Heart left ventricle (tissue), 16 donors: ENCODE measurements around the gene AHSG. TPM values are rescaled to one million over a fixed set of nuclear protein-coding genes. Genes with fewer than 3 reads are reported as not detected.

ENCODE experiments used
- ATAC-seq, 4 donors: fragments of 200-7000 bp; cut with Tn5 transposase; one replicate each; pipeline ENCODE4 v1.9.1; 2020 to 2022; ENCODE audit warnings: moderate library complexity in 4 of 4, mild to moderate bottlenecking in 3 of 4, moderate number of reproducible peaks in 1 of 4
- DNase-seq, 5 donors: peaks; one replicate each; pipeline ENCODE4 v3.0.0-alpha.2; 2020
- H3K27ac ChIP-seq, 12 donors: fragments of 200-600 bp; sonication (generic) in 4 of 12; one replicate each; pipeline versions ENCODE4 v1.5.0 to v1.8.0; 2016 to 2022; ENCODE audit warnings: mild to moderate bottlenecking in 2 of 12
- H3K27me3 ChIP-seq, 9 donors: fragments of 200-600 bp; sonication (generic) in 2 of 9; one replicate each; pipeline versions ENCODE4 v1.5.1 to v1.8.0; 2016 to 2022; ENCODE audit warnings: mild to moderate bottlenecking in 3 of 9
- H3K36me3 ChIP-seq, 9 donors: fragments of 200-600 bp; sonication (generic) in 2 of 9; one replicate each; pipeline versions ENCODE4 v1.5.0 to v1.8.0; 2018 to 2022; ENCODE audit warnings: mild to moderate bottlenecking in 2 of 9
- H3K4me1 ChIP-seq, 12 donors: fragments of 200-600 bp; sonication (generic) in 4 of 12; one replicate each; pipeline versions ENCODE4 v1.5.0 to v1.8.0; 2016 to 2022; ENCODE audit warnings: mild to moderate bottlenecking in 3 of 12
- H3K4me3 ChIP-seq, 12 donors: fragments of 200-600 bp; sonication (generic) in 4 of 12; one replicate each; pipeline versions ENCODE4 v1.5.0 to v1.8.0; 2017 to 2022; ENCODE audit warnings: mild to moderate bottlenecking in 9 of 12, moderate library complexity in 4 of 12
- H3K9me3 ChIP-seq, 12 donors: fragments of 200-600 bp; sonication (generic) in 4 of 12; one replicate each; pipeline versions ENCODE4 v1.5.0 to v1.8.0; 2016 to 2022; ENCODE audit warnings: mild to moderate bottlenecking in 1 of 12
- CTCF ChIP-seq, 12 donors: fragments of 200-600 bp; sonication (generic) in 4 of 12; IDR thresholded peaks; one replicate each; pipeline versions ENCODE4 v1.5.0 to v1.8.0; 2018 to 2022; ENCODE audit warnings: antibody characterized with exemption in 12 of 12, mild to moderate bottlenecking in 5 of 12
- POLR2A ChIP-seq, 2 donors: fragments of 450-650 bp; IDR thresholded peaks; one replicate each; pipeline ENCODE4 v1.6.1; 2017; ENCODE audit warnings: antibody characterized with exemption in 2 of 2, mild to moderate bottlenecking in 2 of 2, moderate library complexity in 2 of 2
- WGBS, 4 donors: extraction: QIAGEN DNeasy Blood & Tissue Kit in 2 of 4; methylation state at CpG; one replicate each; pipeline versions ENCODE4 v1.1.5 to v1.1.7; 2013 to 2018; 5-methylcytosine and 5-hydroxymethylcytosine counted together
- intact Hi-C, 10 donors: fragments of 100-400 bp; cut with DNase I; formaldehyde crosslinking; loops; one replicate each; pipeline versions ENCODE4 v1.11.1 to v1.14.2; 2022
- long read RNA-seq, 3 donors: library from polyadenylated mRNA; unstranded; transcript quantifications; one replicate each; pipeline ENCODE4 v2.0.0, GENCODE V29; 2020 to 2021
- polyA plus RNA-seq, 2 donors: library from polyadenylated mRNA; stranded (reverse); fragments of 200-250 nt; gene quantifications; one replicate each; pipeline ENCODE4 v1.2.3, GENCODE V29; 2013
- total RNA-seq, 9 donors: library from RNA; depleted of rRNA in 2 of 9; stranded (reverse); fragments of >200 nt in 2 of 9; fragmentation: NEBNext Ultra II Directional in 3 of 9; extraction: Animal tissue kit (Norgen Biotek cat#: 25700) in 3 of 9; gene quantifications; one replicate each; pipeline versions ENCODE4 v1.1.0 to v1.2.4, GENCODE V29; 2016 to 2023
- donor health status: ischemic (EF 13 %, LVEDD 7.1; RV severe dilation, severe dysfunction).
- donor health status: healthy with polysubstance abuse.
- donor health status: DM: no; HTN: yes; CAD: no.
- donor health status: DM: no; HTN: no; CAD: no.
- donor health status: ischemic (EF 25% LVEDD 6.9; RV normal size, moderate dysfunction).
- donor health status: ischemic (EF 25% LVEDD 5.7; RV mildly dilated, moderate dysfunction).
- donor health status: healthy.
- donor health status: DM: yes; HTN: yes; CAD: no.
- donor health status: ischemic (EF 35%, LVEDD 5.7; RV mildly dilated, moderate dysfunction).
- donor health status: nonischemic (EF 11% LVEDD 7.7; RV severe dilation, severe dysfunction).
- donor health status: DM: yes; HTN: yes; CAD: no.
- donor health status: PGD.
- donor health status: ischemic (EF 29% LVEDD 5.4; RV normal size, mild dysfunction).
- donor health status: nonischemic (EF 23%, LVEDD 6.1; RV moderate dilation, normal function).

The AHSG gene
- total RNA-seq (not detected), polyA plus RNA-seq (under 1 TPM in 1 of 2 donors, not detected in 1; 0.06 TPM)
- long read RNA-seq, donor 1, result 0 reads
- long read RNA-seq, donor 2, result 0 reads
- long read RNA-seq, donor 3, result 0 reads

- H3K4me3 ChIP-seq, result no peak within 1 kb of the TSS
- WGBS, 4 donors, result 81 to 92% (median 86%) methylated on average over 7 of the region's 7 CpGs
- intact Hi-C loops, result loop anchor here in 9 of 10 donors (5.0 to 10.0 kb wide), 5 partner anchors 139 to 1102 kb away; no protein-coding TSS in a partner anchor
- TF ChIP-seq CTCF (IDR thresholded peaks at IDR 0.05) (no peak), POLR2A (IDR thresholded peaks at IDR 0.05) (no peak)
- H3K4me1 ChIP-seq, result peaks cover 0 to 19% (median 4%) of the 10 kb centered on the region in 12 donors
- peaks cover 0 to 36% (median 0%) of the 10 kb centered on the region in 9 donors for H3K27me3 ChIP-seq
- DNase-seq, result no peak
- H3K27ac ChIP-seq, result no peak within 1 kb of the TSS
- no peaks in the 10 kb centered on the region for H3K36me3 ChIP-seq
- ATAC-seq, result no peak
- no peaks in the 10 kb centered on the region for H3K9me3 ChIP-seq
These were observed at the start of gene AHSG for GRCh38 chr3:186612721-186613636. Gene AHSG (plus strand): TSS chr3:186613060. CDS start chr3:186613142, 82 bp downstream.

- Histone ChIP-seq H3K27me3 (no peaks in the 10 kb centered on the region), H3K4me3 (no peak overlapping the region), H3K27ac (no peak overlapping the region), H3K36me3 (peaks cover 0 to 34% (median 18%) of the 10 kb centered on the region in 9 donors), H3K4me1 (peaks cover 0 to 58% (median 30%) of the 10 kb centered on the region in 12 donors), H3K9me3 (no peaks in the 10 kb centered on the region)
- TF ChIP-seq POLR2A (IDR thresholded peaks at IDR 0.05) (no peak), CTCF (IDR thresholded peaks at IDR 0.05) (no peak)
- intact Hi-C loops, result loop anchor here in 3 of 10 donors (10.0 kb wide), 2 partner anchors 450 to 460 kb away; partner anchors contain the start of gene ETV5 (in 2 of the 3)
- no peak for ATAC-seq
- DNase-seq, result no peak
These were observed 48.3 kb upstream of the AHSG start for GRCh38 chr3:186564586-186564985.

GRCh38 chr3:186566772-186567071 is 46.1 kb upstream of the AHSG start:
- intact Hi-C loops, result loop anchor here in 3 of 10 donors (2.0 to 10.0 kb wide), 3 partner anchors 216 to 462 kb away; partner anchors contain the start of genes ETV5 (in 2 of the 3) and EIF4A2 (in 1 of the 3)
- peak overlapping the region; percentile 59 to 92 (median 83) for H3K4me3 ChIP-seq
- peak overlapping the region; percentile 59 to 94 (median 86) for H3K27ac ChIP-seq
- no peak for ATAC-seq
- 0 to 2% (median 0%) methylated on average over 7 to 14 of the region's 14 CpGs for WGBS, 4 donors
- no peak for DNase-seq
- no peak for TF ChIP-seq POLR2A (IDR thresholded peaks at IDR 0.05)
- no peak for TF ChIP-seq CTCF (IDR thresholded peaks at IDR 0.05)
- no peaks in the 10 kb centered on the region for H3K27me3 ChIP-seq
- H3K36me3 ChIP-seq, result peaks cover 0 to 24% (median 18%) of the 10 kb centered on the region in 9 donors
- peaks cover 5 to 56% (median 38%) of the 10 kb centered on the region in 12 donors for H3K4me1 ChIP-seq
- no peaks in the 10 kb centered on the region for H3K9me3 ChIP-seq
